ENCODE results near the gene ADD3.

The ADD3 gene, protein sequence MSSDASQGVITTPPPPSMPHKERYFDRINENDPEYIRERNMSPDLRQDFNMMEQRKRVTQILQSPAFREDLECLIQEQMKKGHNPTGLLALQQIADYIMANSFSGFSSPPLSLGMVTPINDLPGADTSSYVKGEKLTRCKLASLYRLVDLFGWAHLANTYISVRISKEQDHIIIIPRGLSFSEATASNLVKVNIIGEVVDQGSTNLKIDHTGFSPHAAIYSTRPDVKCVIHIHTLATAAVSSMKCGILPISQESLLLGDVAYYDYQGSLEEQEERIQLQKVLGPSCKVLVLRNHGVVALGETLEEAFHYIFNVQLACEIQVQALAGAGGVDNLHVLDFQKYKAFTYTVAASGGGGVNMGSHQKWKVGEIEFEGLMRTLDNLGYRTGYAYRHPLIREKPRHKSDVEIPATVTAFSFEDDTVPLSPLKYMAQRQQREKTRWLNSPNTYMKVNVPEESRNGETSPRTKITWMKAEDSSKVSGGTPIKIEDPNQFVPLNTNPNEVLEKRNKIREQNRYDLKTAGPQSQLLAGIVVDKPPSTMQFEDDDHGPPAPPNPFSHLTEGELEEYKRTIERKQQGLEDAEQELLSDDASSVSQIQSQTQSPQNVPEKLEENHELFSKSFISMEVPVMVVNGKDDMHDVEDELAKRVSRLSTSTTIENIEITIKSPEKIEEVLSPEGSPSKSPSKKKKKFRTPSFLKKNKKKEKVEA

DNA sequence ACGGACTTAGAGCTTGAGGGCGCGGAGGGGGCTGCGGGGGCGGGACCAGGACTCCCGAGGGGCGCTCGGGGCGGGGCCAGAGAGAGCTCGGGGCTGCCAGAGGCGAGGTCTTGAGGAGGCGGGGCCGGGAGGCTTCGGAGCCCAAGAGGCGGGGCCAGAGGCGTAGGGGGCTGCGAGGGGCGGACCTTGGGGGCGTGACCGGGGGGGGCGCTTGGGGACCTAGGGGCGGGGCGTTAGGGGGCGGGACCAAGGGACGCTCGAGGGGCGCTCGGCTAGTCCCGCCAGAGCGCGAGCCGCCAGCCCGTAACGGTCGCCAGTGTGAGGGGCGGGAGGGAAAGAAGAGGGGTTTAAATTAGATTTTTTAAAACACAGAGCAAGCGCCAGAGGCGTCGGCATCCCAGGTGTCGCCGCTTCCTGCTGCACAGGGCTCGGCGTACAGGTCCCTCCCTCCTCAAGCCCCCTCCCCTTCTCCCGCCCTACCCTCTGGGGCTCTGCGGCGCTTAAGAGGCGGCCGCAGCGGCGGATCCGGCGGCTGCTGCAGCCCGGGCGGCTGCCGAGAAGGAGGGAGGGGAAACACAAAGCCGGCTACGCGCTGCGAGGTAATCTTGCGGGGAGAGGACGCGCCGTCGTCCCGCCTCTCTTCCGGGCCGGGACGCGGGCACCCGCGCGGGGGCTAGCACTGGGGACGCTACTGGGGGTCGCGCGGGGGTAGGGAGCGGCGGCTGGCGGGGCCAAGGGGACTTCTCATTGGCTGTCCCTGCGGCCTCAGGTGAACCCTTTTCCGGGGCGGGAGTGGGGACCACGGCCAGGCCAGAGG, at the start of gene ADD3:
ADD3 (plus strand) TSS at position 284 of the 817 bp plus-strand sequence. CDS start 92,670 bp downstream, outside the sequence.
- peak; percentile 81 for DNase-seq

DNA sequence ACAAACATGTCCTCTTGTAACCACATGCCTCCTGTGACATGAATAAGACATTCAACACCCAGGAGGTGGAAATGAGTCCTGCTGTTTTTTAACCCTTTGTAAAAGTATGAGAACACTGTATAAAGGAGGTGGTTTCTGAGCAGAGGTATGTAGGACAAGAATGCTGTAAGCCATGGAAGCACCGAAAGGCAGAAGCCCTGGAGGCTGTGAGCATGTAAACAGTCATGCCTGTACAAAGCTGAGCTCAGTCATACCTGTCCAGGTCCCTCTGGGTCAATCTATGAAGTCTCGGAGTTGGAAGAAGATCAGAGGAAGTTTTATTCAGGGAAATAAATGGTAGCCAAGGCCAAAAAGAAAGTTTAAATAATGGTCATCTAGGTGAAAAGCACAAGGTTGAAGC, 49.7 kb upstream of the ADD3 start:
- DNase-seq = no peak

DNA sequence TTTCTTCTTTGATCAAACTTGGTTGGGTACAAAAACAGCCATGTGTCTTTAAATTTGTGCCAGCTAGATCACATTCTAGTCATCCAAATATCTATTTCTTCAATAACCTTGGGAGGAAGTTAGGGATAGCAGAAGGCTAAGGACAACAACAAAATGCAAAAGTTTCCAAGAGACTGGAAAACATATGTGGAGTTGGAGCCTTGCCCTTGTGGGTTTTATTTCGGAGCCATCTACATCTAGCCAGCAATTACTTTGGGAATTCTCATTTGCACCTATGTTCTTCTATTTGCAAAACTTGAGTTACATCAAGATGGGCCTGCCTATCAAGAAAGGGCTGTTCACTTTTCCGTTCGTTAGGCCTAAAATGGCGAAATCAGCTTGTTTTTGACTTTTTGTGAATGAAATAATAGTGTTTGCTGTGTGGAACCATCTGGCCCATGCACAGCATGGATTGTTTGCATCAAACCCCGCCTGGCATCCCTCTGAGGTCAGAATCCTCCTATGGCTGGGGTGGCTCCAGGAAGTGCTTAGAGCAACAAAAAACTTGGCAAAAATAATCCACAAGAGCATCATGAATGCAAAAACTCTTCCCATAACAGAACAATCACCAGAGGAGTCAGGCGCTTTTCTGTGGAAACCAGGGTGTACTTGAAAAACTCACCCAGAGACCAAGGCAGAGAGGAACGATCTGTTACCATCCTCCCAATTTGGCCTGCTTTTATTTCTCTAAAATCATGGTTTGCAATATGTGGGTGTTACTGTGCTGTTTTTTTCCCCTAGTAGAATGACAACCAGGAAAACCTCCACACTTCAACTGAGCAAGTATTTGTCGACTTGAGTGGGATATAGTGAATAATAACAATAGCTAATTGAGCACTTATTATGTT, 48.3 kb upstream of the ADD3 start:
- no peak for DNase-seq

DNA sequence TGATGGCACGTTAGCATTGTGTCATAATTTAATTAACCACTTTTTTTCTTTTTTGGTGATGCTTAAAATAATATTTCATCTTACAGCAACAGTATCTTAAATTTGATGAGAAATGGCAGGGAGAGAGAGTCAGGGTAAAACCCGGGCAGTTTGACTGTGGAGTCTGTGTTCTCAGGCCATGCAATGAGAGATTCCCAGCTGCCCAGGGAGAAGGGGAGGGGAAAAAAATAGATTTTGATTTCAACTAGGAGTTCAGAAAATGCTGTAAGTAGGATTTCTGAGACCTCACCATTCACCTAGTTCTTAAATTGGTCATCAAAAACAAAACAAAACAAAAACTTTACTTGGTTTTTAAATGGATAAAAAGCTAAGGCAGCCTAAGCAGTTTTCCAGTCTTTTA, 47.1 kb upstream of the ADD3 start:
- no peak for DNase-seq

DNA sequence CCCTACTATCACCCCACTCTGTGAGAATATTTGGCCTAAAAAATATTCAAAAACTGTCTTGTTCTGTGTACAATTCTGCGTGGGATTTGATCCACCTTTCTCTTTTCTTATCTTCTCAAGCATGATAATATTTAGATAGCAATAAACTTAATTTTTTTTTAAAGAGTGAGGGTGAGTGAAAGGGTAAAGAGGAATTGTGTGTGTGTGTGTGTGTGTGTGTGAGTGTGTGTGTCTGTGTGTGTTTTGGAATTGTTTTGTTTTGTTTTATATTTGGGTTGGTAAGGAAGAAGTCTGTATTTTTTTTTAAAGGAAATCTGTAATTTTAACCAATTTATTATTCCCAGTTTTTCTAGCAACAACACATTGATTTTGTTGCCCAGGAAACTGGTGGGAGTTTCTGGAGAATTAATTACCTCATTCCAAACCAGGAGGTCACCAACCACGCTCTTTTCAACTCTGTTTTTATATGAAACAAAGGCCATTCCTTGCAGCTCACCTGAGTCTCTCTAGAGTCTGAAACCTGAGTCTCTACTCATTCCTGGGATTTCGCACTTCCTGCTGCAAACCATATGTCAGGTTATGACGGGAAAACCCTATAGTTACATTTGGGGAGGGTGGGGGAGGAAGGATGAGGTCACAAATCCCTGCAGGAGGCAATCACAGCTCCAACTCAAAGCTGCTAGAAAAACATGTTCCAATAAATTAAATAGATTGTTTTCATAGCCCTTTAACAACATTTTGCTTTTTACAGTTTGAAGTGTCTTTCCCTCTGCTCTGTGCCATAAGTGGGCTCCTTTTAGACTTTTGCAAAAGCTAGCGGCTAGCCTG, 46.4 kb upstream of the ADD3 start:
- no peak for DNase-seq

DNA sequence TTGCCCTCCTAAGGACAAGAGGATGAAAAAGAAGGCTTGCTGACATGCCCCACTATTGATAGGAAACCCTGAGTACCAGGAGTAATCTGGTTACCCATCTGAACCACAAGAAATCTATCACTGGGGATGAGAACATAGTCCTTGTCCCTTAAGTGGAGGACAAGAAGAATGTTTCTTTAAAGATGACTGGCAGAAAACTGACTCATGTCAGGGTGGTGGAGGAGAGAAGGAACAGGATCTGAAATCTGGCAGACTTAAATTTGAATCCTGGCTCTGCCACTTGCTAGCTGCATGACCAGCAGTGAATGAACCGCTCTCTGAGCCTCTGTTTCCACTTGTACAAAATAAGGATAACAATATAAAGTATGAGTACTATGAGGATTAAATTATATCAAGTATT, 45.5 kb upstream of the ADD3 start:
- no peak for DNase-seq

DNA sequence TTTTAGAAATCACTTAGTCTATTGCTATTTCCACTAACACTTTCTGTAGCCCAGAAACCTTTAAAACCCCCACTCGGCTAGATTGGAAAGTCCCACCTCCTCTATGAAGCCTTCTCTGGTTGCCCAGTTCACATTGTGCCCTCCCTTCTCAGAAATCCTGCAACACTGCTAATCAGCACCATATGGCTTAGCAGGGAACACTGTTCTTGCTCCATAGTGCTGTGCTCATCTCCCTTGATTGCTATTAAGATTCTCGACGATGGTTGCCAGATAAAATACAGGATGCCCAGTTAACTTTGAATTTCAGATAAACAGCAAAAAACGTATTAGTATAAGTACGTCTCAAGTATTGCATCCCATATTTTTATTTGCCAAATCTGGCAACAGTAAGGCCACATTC, 44.3 kb upstream of the ADD3 start:
- DNase-seq = no peak

DNA sequence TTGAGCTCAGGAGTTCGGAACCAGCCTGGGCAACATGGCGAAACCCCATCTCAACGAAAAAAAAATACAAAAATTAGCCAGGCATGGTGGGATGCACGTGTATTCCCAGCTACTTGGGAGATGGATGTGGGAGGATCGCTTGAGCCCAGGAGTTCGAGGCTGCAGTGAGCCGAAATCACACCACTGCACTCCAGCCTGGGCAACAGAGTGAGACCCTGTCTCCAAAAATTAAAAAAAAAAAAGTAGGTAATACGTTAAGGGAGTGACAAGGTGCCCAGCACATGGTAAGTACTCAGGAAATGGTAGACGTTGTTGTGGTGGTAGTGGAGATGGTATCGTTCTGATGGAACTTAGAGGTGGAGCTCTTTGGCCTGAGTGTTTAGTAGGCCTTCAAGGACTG, 43.5 kb upstream of the ADD3 start:
- no peak for DNase-seq

DNA sequence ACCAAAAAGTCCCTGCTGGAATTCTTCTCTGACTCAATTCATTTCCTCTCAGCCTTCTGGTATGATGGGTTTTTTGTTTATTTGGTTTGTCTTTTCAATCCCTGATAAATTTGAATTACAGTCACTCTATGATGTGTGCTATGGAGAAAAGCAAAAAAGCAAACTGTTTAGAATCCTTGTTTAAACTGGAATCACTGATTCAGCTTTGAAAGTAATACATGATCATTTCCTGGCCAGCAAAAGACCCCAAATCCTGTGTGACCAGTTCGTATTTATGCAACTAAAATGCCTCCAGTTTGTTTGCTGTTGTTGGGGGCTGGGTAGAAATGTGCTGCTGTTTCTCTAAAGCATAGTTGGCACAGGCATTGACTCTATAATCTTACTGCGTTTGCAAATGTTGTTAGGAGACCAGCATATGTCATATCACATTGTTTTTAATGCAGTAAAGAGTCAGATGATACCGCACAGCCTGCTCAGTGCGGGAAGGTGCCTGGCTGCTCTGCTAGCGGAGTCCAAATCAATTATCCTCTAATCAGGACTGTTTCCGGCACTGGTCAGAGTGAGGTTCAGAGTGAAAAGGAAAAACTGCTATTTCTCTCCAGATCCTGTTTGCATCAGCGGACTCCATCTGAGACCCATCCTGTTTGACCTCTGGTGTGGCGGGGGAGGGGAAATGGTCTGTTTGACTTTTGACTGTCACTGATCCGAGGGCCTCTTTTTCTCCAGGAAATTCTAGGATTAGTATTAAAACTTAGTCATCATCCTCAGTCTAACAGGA, 40.6 kb upstream of the ADD3 start:
- DNase-seq = no peak

DNA sequence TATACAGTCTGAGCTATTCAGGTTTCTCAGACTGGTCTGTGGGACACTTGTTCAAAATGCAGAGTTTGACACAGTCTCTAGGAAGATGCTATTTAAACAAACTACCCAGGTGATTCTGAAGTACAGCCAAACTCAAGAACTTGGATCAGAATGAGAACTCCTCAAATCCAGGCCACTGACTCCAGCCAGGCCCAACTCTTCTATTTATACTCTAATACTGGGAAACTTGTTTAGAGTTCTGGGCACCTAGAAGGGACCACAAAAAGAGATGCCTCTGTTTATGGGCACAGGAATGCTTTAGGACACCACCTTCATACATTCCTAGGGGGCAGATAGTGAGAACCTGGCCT, 40.1 kb upstream of the ADD3 start:
- DNase-seq = no peak

DNA sequence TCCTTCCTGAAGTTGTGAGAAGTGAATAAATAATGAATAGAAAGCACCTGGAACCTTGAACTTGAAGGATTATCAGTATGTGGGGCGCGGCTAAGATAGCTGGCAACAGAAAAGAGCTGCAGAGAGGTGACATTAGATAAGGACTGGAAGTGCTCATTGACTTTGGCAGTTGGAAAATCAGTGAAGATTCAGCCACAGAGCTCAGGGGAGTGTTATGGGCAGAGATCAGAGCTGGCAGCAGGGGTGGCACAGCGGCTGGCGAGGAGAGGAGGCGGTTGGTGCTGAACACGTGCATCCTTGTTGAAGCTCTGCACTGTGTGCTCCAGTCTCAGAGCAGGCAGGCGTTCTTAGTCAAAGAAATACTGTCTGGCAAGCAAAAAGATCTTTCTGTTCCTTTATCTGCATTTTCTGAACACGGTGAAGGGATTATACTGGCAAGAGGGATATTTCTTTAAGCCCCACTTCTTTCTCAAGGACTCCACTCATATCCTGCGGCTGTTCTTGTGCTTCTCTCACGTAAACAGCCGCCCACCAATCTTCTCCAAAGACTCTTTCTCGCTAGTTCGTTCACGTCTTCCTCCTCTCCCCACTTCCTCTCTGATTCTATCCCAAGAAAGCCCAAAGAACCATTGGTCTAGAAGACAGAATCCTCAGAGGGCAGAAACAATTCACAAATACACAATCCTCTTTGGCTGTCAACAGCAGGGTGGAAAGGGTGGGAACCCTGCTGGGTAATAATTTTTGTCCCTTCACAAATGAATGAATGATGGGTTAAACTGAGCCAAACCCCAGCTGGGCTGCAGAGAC, 38.6 kb upstream of the ADD3 start:
- DNase-seq = no peak

DNA sequence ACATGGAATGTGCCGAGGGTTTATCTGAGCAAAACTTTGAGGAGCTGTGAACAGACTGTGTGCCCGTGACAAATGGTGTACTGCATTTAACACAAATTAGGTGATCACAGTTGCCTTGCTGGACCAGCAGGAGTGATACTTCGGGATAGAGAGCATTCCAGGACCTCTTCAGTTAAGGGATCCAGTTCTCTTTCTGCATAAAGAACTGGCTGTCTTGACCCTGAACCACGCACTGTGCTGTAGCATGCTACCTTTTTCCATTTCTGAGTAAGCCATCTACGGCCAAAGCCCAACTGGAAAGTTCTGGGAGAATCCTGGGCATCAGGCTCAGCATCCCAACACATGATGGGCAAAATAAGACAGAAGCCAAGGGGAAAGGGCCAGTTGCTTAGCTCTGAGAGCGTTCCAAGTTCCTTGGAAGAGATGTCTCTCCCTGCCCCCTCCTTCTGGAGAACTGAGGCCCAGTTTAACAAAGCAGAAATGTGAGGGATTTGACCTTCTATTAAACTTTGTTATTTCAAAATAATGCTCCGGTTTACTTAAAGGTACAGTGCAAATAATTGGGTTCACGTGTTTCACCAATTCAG, 37.9 kb upstream of the ADD3 start:
- DNase-seq = no peak

DNA sequence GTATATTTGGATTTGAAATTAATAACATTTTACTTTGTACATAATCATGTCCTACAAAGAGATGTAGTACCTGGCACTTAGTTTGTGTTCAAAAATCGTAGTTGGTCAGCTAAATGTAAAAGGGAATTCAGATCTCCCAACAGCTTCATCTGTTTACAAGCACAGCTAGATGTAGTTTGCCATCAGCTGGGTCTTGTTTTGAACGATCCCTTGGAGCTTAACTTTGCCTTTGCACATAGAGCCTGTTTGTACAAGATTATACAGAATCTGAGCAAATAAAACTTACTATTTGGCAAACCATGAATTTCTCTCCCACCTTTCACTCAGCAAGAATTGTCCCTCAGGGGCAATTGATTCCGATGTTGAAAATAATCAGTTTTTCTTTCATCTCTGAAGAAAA, 36.1 kb upstream of the ADD3 start:
- no peak for DNase-seq

DNA sequence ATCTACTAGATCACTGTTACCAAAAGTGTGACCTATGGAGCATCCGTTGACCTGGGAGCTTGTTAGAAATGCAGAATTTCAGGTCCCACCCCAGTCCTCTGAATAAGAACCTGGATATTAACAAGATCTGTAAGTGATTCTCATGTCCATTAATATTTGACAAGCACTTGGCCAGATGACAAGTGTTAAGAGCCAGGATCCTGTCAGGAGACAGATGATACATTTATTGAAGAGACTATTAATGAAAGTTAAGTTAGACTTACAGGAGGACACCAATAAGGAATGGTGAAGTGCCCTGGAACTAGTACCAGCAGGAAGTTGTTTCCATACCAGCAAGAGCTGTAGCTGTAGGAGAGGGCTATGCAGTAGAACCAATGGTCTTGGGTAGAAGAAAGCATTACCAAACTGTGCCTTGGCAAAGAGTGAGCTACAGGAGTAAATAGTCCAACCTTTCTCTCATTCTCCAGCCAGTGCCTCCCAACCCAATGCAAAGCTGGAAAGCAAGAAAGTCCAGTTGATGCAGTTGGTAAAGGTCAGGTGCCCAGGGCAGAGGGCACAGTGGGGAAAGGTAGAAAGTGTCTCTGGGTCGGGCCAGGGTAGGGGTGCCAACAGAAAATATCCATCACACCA, 35.3 kb upstream of the ADD3 start:
- no peak for DNase-seq

DNA sequence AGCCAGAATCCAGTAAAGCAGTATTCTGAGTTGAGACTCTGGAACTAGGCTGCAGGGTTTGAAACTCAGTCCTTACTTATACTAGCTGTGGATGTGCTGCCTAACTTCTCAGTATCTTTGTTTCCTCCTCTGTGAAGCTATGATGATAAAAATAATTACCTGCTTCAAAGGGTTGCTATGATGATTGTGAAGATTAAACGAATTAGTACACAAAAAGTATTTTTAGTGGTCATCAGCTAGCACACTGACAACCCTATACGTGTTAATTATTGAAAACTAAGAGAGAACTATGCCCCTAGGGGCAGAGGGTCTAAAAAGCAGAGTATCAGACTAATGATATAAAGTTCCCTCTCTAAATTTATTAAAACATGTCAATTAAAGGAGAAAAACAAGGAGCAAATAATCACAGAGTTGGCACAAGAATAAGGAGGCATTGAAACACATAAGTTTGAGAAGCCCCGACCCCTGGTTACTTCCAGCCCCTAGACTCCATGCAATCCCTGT, 34.4 kb upstream of the ADD3 start:
- DNase-seq = no peak

DNA sequence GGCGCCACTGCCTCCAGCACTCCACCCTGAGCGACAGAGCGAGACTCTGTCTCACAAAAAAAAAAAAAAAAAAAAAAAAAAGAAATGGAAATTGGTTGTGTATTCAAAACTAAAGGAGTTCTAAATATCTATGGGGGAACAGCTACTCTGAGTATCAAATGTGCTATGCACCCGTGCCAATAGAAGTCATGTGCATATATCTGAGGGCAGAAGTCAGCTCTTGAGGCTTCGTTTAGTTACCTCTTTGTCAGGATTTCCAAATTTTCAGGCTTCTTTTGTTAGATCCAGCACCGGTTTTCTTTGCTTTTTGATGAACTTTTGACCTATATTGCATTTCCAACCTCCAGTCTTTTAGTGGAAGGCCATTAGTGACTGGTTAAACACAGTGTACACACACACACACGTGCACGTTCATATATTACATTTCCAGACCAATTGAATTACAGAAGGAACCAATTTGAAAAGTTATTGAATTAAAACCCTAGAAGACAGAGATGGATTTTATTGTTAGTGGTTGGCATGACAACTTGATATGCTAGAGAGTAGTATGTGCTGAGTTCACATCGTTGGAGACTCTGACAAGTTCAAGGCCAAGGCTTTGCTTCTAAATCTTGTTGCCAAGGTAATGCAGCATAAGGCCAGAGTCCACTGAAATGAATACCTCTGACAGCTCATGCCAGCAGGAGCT, 33.1 kb upstream of the ADD3 start:
- DNase-seq = no peak

DNA sequence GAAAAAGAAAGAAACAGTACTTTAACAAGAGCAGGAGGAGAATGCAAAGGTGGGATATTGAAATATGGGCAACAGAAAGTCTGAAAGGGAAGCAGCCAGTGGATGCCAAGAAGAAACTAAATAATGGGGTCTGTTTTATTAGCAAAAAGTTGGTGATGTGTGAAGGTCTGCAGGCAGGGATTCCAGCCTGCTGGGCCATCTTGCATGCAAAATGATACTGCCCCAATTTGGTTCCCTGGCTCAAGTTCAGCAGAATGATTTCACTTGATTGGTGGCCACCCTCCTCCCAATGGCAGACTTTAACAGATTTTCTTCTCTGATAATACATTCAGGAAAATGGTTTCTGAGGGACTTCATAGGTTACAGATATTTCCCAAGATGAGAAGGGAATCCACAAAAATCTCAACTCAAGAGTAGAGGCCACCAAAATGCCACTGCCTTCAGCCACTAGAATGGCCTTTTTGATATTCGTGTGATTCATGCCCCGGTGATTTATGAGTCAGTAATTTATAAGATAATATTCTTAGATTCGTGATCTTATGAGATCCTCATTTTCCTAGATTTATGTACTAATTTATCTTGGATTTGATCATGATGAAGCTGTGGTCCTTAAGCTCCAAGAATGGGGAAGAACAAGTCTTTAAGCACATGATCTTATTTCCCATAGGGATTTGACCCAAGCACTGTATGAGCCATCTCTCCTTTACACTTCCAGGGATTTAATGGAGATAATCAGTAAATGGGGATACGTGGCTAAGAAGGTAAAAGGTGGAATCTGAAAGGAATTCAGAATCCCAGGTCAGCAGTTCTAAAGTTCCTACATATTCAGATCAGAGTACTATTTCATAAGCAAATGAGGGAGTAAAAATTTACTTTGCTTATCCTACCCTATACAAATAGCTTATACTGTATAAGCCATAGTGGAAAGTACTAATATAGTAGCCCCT, 32.3 kb upstream of the ADD3 start:
- DNase-seq = no peak

Data from NCI-H1048 (cell line).